GM19240 (cell line): Measurements from ENCODE around the gene CIAO2B.
"Not testable (repeated sequence)": the region's sequence is repeated elsewhere in the genome, so short reads cannot be mapped to it uniquely, and the experiment has no call there.

Experiments
- DNase-seq: peaks from one replicate; pipeline ENCODE4 v3.0.0; 2011; ENCODE audit warnings: low spot score; ENCODE audit not compliant: insufficient read length

CIAO2B gene

GRCh38 chr16:66904846-66905632 is 29.2 kb downstream of the CIAO2B start:
- DNase-seq: no peak

- no peak for DNase-seq
Measured at GRCh38 chr16:66904428-66904845, 29.8 kb downstream of the CIAO2B start.

GRCh38 chr16:66903544-66904427 is 30.4 kb downstream of the CIAO2B start:
- no peak for DNase-seq

GRCh38 chr16:66902648-66903543 is 31.3 kb downstream of the CIAO2B start:
- no peak for DNase-seq

- DNase-seq: no peak
Measured at GRCh38 chr16:66901626-66902025, 32.6 kb downstream of the CIAO2B start.

- no peak for DNase-seq
Measured at GRCh38 chr16:66900721-66901441, 33.3 kb downstream of the CIAO2B start.

- no peak for DNase-seq
Measured at GRCh38 chr16:66899945-66900710, 34.1 kb downstream of the CIAO2B start.

- no peak for DNase-seq
Measured at GRCh38 chr16:66899310-66899944, 34.8 kb downstream of the CIAO2B start.

- no peak for DNase-seq
Measured at GRCh38 chr16:66898933-66899309, 35.3 kb downstream of the CIAO2B start.

- DNase-seq: no peak
Measured at GRCh38 chr16:66898207-66898606, 36.0 kb downstream of the CIAO2B start.

GRCh38 chr16:66896682-66897081 is 37.5 kb downstream of the CIAO2B start:
- DNase-seq: not testable (repeated sequence)

GRCh38 chr16:66895999-66896398 is 38.2 kb downstream of the CIAO2B start:
- no peak for DNase-seq

GRCh38 chr16:66895689-66895979 is 38.6 kb downstream of the CIAO2B start:
- no peak for DNase-seq

- DNase-seq: peak; percentile 48
Measured at GRCh38 chr16:66894948-66895688, 39.1 kb downstream of the CIAO2B start.

- DNase-seq: no peak
Measured at GRCh38 chr16:66894055-66894454, 40.1 kb downstream of the CIAO2B start.

GRCh38 chr16:66891797-66892196 is 42.4 kb downstream of the CIAO2B start:
- DNase-seq: no peak

GRCh38 chr16:66891360-66891759 is 42.8 kb downstream of the CIAO2B start:
- no peak for DNase-seq

- DNase-seq: no peak
Measured at GRCh38 chr16:66890799-66891198, 43.4 kb downstream of the CIAO2B start.

- DNase-seq: no peak
Measured at GRCh38 chr16:66889622-66890021, 44.6 kb downstream of the CIAO2B start.
